OCI-LY7 (cell line): ENCODE measurements around the gene KHK. TPM values are rescaled to one million over a fixed set of nuclear protein-coding genes. Genes with fewer than 3 reads are reported as not detected.
"Not testable (repeated sequence)": the region's sequence is repeated elsewhere in the genome, so short reads cannot be mapped to it uniquely, and the experiment has no call there.

ENCODE experiments used
- BruUV-seq: library from RNA; stranded (reverse); fragments of 400-500 nt; replicated peaks from 2 replicates; lab custom pipeline; 2021; lab: Mats Ljungman, UMichigan
- CTCF ChIA-PET: fragments of 300-600 bp; sonication (Branson Sonifier 250); formaldehyde crosslinking; loops from one replicate; lab custom pipeline; 2022; ENCODE audit warnings: antibody characterized with exemption; ENCODE audit not compliant: unreplicated experiment; lab: Charles Lee
- POLR2A ChIA-PET: fragments of 300-600 bp; sonication (Branson Sonifier 250); formaldehyde crosslinking; loops from one replicate; lab custom pipeline; 2022; ENCODE audit warnings: antibody characterized with exemption; lab: Charles Lee
- DNase-seq: peaks from one replicate; pipeline ENCODE4 v3.0.0-alpha.2; 2015; ENCODE audit warnings: low spot score
- H2AFZ ChIP-seq: fragments of 200-600 bp; sonication (generic), shearing (Covaris generic); 2 replicates; pipeline ENCODE4 v1.6.1; 2014; ENCODE audit warnings: mild to moderate bottlenecking, antibody characterized with exemption, low read length, moderate library complexity
- H3K27ac ChIP-seq: fragments of 200-600 bp; sonication (generic); 2 replicates; pipeline ENCODE4 v1.5.1; 2014; ENCODE audit warnings: mixed run types, low read depth, mild to moderate bottlenecking, moderate library complexity, low read length, inconsistent platforms; ENCODE audit not compliant: poor library complexity, severe bottlenecking
- H3K36me3 ChIP-seq: fragments of 200-600 bp; sonication (generic); 2 replicates; pipeline ENCODE4 v1.6.1; 2014; ENCODE audit warnings: mild to moderate bottlenecking, antibody characterized with exemption, low read length, moderate library complexity, mixed read lengths; ENCODE audit not compliant: insufficient read depth
- H3K4me1 ChIP-seq: fragments of 200-600 bp; sonication (generic); 2 replicates; pipeline ENCODE4 v1.5.1; 2014; ENCODE audit warnings: mild to moderate bottlenecking, low read length; ENCODE audit not compliant: insufficient read depth, poor library complexity, severe bottlenecking
- H3K4me2 ChIP-seq: fragments of 200-600 bp; sonication (generic); 2 replicates; pipeline ENCODE4 v1.6.1; 2014; ENCODE audit warnings: mild to moderate bottlenecking, low read length
- H3K4me3 ChIP-seq: fragments of 200-600 bp; sonication (generic); 2 replicates; pipeline ENCODE4 v1.5.1; 2014; ENCODE audit warnings: mild to moderate bottlenecking, low read depth, low read length; ENCODE audit not compliant: poor library complexity, severe bottlenecking
- H3K79me2 ChIP-seq: fragments of 200-600 bp; sonication (generic); 2 replicates; pipeline ENCODE4 v1.6.1; 2016; ENCODE audit warnings: low read depth, mild to moderate bottlenecking, low read length, moderate library complexity, mixed read lengths; ENCODE audit not compliant: insufficient read depth
- H3K9me2 ChIP-seq: fragments of 200-600 bp; sonication (generic); 2 replicates; pipeline ENCODE4 v1.6.1; 2016; ENCODE audit warnings: mild to moderate bottlenecking, low read length, mixed read lengths; ENCODE audit not compliant: insufficient read depth
- H3K9me3 ChIP-seq: fragments of 200-600 bp; sonication (generic); 2 replicates; pipeline ENCODE4 v1.6.1; 2014; ENCODE audit warnings: mild to moderate bottlenecking, mixed run types, low read length, mixed read lengths
- H4K20me1 ChIP-seq: fragments of 200-600 bp; sonication (generic); 2 replicates; pipeline ENCODE4 v1.6.1; 2014; ENCODE audit warnings: mild to moderate bottlenecking, antibody characterized with exemption, low read length, moderate library complexity, mixed read lengths; ENCODE audit not compliant: insufficient read depth
- CTCF ChIP-seq: fragments of 200-600 bp; sonication (generic); conservative IDR thresholded peaks from 2 replicates; pipeline ENCODE4 v1.5.1; 2014; ENCODE audit warnings: mild to moderate bottlenecking, antibody characterized with exemption, low read length, moderate library complexity, mixed read lengths
- EZH2phosphoT487 ChIP-seq: fragments of 200-600 bp; sonication (generic); IDR thresholded peaks from 2 replicates; pipeline ENCODE4 v1.6.1; 2018; ENCODE audit warnings: low read depth, borderline replicate concordance, mild to moderate bottlenecking, mixed run types, antibody characterized with exemption, low read length, moderate library complexity, mixed read lengths
- intact Hi-C: fragments of 100-400 bp; cut with micrococcal nuclease; formaldehyde crosslinking; loops from one replicate; pipeline ENCODE4 v1.10.0; 2022; ENCODE audit not compliant: unreplicated experiment
- total RNA-seq, 2 experiments: library from RNA; depleted of rRNA in 1 of 2; stranded (reverse); fragments of >200 nt in 1 of 2; shearing (Covaris generic) in 1 of 2; gene quantifications; 2 replicates each; pipeline ENCODE4 v1.2.3, GENCODE V29; 2014 to 2022

Gene KHK
- total RNA-seq, 2 experiments from 2014 or later, result 9.7 to 17.9 TPM

- intact Hi-C loops, result no loop called here
- H3K4me2 ChIP-seq, result peak overlapping the region; percentile 70
- BruUV-seq, result no TSS peak
- peak overlapping the region; percentile 33 for H3K4me3 ChIP-seq
- H3K27ac ChIP-seq, result peak overlapping the region; percentile 81
- H3K79me2 ChIP-seq, result peaks cover 15% of the 10 kb centered on the region
- 0 out of 2 replicates have a peak, but pooled peaks cover 1% of the 10 kb centered on the region for H4K20me1 ChIP-seq
- peaks cover 68% of the 10 kb centered on the region for H3K4me1 ChIP-seq
- DNase-seq, result peak; percentile 81
- H2AFZ ChIP-seq, result peak overlapping the region; percentile 79
- POLR2A ChIA-PET, result interaction anchor here (0.6 to 3.8 kb wide), 5 partner anchors 12 to 356 kb away, joined by 3 to 18 read pairs (median 3); partner anchors contain the start of genes AGBL5 and KHK
- peaks cover 6% of the 10 kb centered on the region; the same call in 1 of the 2 replicates for H3K36me3 ChIP-seq
- H3K9me2 ChIP-seq, result no peaks in the 10 kb centered on the region
- CTCF ChIA-PET, result no interaction called here
- no peaks in the 10 kb centered on the region for H3K9me3 ChIP-seq
- TF ChIP-seq CTCF, result no peak
- no peak for TF ChIP-seq EZH2phosphoT487
Measured at GRCh38 chr2:27074738-27075565, 11.6 kb upstream of the KHK start.

- peak overlapping the region; percentile 33 for H3K4me3 ChIP-seq
- peak overlapping the region; percentile 81 for H3K27ac ChIP-seq
- CTCF ChIA-PET, H3K79me2 ChIP-seq, H3K9me3 ChIP-seq, BruUV-seq, H4K20me1 ChIP-seq, H3K36me3 ChIP-seq, H3K9me2 ChIP-seq, DNase-seq, intact Hi-C loops: not testable (repeated sequence)
- POLR2A ChIA-PET, result interaction anchor here (0.6 to 3.8 kb wide), 2 partner anchors 25 to 355 kb away, joined by 3 to 18 read pairs; partner anchors contain the start of gene AGBL5
- H3K4me1 ChIP-seq, result peaks cover 68% of the 10 kb centered on the region
- peak overlapping the region; percentile 70 for H3K4me2 ChIP-seq
- peak overlapping the region; percentile 79 for H2AFZ ChIP-seq
Measured at GRCh38 chr2:27075566-27075871, 11.1 kb upstream of the KHK start.

- peaks cover 1% of the 10 kb centered on the region; the same call in 1 of the 2 replicates for H3K79me2 ChIP-seq
- H3K4me1 ChIP-seq, result peaks cover 73% of the 10 kb centered on the region
- no peak overlapping the region; the same call in 1 of the 2 replicates for H2AFZ ChIP-seq
- DNase-seq, result no peak
- intact Hi-C loops, result no loop called here
- H3K4me3 ChIP-seq, result no peak overlapping the region
- POLR2A ChIA-PET, result no interaction called here
- CTCF ChIA-PET, result no interaction called here
- TF ChIP-seq EZH2phosphoT487, result no peak
- no peak for TF ChIP-seq CTCF
- no peaks in the 10 kb centered on the region for H3K9me3 ChIP-seq
- H3K9me2 ChIP-seq, result no peaks in the 10 kb centered on the region
- BruUV-seq, result no TSS peak
- no peaks in the 10 kb centered on the region for H3K36me3 ChIP-seq
- no peaks in the 10 kb centered on the region for H4K20me1 ChIP-seq
- H3K4me2 ChIP-seq, result no peak overlapping the region
- peak overlapping the region; percentile 81 for H3K27ac ChIP-seq
Measured at GRCh38 chr2:27076323-27076722, 10.2 kb upstream of the KHK start.
